Fibroblast of the conjunctiva (primary cell): ENCODE results near the gene PKP4.

ENCODE experiments used
- DNase-seq: peaks from one replicate; pipeline ENCODE4 v3.0.0-alpha.2; 2010; ENCODE audit warnings: low read depth

PKP4 gene

DNA sequence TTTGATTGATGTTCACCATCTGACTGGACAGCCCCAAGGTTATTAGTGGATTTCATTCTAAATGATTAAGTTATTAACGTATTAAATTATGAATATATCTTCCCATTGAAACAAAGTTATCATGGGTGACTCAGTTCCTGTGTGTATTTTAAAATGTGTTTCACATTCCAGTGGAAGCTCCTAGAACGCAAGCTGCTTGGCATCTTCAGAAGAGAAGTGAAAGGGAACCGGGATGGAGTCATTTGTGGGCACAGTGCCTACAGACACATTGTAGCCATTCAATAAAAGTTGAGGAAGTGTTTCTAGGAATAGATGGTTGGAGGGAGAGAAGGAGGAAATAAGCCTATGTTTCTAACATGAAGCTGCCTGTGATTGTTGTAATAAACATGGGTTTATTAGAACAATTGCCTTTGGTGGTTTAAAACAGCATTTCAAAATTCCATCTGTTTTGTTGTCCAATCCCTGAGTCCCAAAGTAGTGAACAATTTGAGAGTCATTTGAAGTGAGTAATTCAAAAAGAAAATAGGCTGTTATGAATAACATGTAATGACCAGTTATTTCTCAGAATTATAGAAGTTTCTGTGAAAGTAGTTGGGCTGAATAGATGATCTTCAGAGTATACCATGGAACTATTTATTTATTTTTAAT lies 143.5 kb downstream of the PKP4 start:
- peak; percentile 75 for DNase-seq

DNA sequence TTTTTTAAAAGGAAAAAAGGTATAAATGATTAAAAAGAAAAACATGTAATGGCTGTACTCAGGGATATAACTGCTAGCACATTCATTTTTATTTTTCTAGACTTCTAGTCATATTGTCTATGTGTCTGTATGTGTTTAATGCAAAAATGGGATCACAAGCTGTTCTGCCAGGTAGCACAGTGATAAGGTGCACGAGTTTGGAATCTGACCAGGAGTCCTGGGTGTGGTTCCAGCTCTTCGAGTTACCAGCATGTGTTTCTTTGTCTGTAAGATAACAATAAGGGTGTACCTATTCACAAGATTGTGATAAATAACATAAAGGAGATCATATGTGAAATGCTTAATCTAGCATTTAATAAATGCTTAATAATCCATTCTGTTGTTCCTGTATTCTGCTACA lies 145.3 kb downstream of the PKP4 start:
- DNase-seq: no peak

DNA sequence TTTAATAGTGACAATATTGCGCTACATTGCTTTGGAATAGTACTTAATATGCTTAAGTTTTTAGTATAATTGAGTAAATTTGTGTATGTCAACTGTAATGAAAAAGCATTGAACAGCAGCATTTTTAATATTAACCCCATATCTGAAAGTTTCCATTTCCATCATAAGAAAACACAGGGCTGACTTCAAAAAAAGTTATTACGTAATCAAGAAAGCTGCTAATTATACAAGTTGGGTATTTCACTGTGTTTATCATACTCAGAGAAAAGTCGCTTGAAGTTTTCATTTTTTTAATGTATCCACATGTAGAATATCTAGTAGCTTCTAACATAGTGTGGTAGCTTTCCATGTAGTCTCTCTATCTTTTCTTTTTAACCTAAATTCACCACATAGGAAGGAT lies 146.5 kb downstream of the PKP4 start:
- DNase-seq: no peak

DNA sequence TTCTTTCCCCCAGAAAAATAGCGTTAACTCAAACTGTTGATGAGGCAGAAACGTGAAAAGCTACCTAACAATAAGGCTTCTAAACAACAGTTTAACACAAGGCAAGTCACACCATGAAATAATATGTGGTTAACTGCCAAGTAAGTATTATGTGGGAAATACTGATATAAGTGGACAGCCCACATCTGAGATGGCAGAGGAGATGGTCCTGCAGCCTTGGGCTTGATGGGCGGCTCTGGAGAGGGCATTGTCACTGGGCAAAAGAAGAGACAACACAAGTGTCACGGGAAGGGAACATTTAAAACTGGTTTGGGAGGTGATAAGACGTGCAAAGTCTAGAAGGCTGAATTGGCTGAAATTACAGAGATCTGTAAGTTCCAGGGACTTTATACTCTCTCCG lies 147.2 kb downstream of the PKP4 start:
- no peak for DNase-seq

DNA sequence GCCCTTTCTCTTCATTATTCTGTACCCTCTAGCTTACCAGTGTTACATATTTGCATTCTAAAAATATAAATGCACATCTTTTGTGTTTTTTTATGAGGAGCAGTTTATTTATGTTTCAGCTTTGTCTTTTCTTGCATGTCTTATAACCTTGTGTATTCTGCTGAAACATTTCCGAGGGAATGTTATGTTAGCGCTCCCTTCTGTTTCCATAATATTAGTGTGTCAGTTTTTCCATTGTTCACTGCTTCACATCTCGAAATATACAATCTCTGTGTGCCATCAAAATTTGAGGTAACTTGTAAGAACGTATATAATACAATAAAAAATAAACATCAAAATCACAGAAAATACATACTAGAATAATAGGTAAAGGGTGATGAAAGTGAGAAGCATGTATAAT lies 153.3 kb downstream of the PKP4 start:
- no peak for DNase-seq

DNA sequence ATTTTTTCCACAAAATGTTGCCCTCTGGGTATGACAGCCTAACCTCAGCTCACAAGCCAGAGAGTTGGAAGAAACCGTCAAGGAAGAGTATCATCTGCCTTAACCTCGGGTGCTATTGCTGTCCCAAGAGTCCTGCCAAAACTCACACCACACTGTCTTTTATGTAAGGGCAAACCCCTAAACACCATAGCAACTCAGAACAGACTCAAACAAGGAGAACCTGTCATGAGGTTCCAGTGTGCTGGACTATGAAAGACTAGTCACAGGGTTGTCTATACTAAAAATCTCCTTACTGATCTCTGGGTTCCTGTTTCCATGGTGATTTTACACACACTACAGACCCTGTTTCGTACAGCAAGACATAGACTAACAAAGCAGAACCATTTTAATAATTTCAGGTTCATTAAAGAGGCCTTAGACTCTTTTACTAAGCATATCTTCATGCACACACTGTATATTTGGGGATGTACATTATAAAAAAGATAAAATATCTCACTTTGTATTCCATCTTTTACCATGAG lies 159.8 kb downstream of the PKP4 start:
- no peak for DNase-seq

DNA sequence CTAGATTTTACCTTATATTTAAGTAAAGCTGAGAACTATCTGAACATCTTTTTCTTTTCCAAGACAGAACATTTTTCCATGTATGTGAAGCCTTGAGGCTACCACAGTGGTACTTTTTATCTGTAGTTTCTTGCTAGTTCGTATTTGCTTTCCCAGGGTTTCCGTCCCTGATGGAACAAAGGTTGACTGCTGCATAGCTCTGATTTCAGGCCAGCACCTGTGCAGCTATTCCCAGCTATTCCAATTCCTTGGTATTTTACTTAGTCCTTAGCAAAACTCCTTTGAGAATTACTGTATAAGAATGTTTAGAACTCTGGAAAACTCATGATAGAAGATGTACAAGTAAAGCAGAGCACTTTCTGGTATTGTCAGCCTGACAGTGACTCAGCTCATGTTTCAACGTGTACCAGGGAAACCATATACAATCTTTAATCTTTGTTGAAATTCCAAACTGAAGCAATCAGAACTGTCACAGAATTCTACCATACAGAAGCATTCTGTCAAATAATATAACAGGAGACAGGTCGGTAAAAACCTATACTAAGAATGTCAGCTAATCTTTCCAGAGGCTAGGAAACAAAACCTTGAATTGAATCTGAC lies 162.2 kb downstream of the PKP4 start:
- DNase-seq: no peak

DNA sequence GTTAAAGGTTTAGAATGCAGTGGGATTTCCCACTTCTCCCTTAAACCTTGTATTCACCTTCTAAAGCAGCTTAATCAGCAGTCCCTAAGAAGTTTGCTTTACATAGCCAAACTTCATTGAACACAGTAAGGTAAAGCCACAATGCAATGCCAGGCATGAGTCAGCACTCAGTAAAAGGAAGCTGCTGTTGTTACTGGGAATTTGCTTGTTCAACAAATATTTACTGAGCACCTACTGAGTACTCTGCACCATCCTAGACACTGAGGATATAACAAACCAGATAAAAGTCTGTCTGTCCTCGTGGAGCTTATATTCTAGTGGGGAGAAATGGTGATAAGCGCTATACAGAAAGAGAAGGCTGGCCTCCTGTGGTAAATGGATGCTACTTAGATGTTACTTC lies 162.7 kb downstream of the PKP4 start:
- DNase-seq: no peak

DNA sequence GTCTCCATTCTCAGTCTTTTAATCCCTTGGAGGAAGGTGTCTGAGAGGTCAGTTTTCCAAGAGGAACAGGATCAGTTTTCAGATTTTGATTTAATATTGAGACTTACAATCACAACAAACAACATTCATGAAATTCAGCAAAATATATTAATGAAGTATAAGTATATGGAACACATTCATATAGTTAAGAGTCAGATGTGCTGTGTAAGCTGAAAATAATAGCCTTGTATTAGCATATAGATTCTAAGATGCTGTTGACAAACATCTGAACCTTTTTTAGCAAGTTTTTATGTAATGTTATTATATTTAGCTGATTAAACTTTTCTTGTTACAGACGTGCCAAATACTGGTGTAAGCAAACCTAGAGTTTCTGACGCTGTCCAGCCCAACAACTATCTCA lies 163.9 kb downstream of the PKP4 start:
- no peak for DNase-seq

DNA sequence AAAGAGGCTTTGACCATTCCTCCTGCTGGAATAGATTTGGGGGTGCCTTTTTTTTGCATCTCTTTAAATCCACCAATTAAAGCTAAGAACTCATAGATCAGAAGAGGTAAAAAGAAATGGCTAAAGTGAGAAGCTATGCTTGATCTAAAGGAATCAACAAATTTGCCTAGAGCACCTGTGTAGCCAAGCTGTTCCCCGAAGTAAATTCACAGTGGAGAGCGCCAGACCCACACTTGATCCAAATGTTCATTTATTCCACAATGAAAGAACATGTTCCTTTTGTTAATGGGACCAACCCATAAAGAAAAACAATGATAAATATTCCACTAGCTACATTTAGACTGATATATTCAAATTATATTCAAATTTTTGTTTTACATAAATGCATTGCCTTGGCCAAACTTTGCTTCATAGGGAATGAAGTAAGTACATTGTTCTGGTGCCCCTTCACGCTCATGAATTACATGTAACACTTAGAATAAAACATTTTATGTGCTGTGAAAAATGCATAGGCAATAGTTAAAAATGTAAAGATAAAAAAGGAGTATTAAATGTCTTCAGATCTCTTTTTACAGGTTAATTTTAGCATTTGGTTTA lies 167.4 kb downstream of the PKP4 start:
- no peak for DNase-seq

DNA sequence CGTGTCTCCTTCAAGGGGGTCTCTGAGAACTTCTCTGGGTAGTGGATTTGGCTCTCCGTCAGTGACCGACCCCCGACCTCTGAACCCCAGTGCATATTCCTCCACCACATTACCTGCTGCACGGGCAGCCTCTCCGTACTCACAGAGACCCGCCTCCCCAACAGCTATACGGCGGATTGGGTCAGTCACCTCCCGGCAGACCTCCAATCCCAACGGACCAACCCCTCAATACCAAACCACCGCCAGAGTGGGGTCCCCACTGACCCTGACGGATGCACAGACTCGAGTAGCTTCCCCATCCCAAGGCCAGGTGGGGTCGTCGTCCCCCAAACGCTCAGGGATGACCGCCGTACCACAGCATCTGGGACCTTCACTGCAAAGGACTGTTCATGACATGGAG lies 168.2 kb downstream of the PKP4 start:
- no peak for DNase-seq

DNA sequence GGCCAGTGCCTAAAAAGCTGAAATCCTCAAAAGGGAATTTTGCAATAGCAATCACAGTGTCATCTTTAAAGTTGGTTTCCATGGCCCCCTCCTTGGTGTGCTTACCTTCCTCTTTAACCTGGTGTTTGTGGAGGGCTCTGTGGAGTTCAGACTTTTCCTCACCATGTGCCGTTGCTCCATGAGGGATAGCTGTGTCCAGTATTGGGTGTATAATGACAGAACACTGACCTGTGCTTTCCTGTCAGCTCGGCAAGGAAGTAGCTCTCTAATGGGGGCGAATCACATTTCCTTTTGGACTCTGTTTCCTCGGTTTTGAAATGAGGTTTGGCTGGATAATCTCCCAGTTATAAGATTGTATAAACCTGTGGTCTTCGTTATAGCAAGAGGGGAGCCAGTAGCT lies 172.4 kb downstream of the PKP4 start:
- DNase-seq: no peak

DNA sequence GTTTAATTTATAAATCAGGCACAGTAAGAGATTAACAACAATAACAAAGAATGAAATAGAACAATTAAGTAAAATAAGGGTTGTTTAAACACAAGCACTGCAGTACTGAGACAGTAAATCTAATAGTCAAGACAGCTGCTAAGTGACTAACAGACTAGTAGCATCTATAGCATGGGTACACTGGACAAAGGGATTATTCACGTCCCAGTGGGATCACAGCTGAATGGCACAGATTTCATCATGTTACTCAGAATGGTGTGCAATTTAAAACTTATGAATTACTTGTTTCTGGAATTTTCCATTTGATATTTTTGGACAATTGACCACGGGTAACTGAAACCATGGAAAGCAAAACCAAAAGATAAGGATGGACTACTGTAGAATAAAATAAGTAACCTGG lies 176.5 kb downstream of the PKP4 start:
- DNase-seq: no peak

DNA sequence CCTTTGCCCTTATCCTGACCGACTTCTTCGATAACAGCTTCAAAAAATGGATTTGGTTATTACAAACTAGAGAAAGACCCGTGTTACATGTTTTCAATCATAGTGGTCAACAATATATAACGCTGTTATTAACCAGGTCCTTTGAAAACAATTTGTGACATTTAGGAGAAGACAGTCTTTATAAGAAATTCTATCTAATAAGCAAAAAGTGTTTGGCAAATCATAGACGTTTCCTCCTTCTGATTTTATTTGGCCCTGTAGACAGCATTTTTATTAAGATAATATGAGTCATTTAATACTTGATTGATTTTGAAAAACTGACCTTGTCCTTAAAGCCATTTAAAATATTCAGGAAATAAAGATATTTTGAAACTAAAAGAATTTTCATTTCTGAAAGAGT lies 177.9 kb downstream of the PKP4 start:
- no peak for DNase-seq

DNA sequence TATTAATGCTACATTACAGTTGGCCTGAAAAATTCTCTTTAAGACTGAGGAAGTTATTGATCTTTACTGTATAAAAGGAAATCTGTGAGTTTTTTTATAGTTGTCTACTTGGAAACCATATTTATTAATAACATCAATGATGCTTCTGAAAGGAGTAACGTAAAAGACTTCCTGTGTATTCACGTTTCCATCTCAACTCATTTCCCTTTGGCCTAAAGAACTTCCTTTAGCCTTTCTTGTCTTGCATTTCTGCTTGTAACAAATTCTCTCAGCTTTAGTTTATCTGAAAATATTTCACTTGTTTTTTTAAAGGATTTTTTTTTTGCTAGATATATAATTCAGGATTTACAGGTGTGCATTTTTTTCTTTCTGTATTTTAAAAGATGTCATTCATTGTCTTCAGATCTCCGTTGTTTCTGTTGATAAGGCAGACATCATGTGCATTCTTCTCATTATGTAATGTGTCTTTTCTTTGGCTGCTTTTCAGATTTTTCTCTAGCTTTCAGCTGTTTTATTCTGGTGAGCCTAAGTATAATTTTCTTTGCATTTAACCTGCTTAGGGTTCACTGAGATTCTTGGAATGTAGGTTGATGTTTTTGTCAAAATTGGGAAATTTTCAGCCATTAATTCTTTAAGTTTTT lies 179.3 kb downstream of the PKP4 start:
- no peak for DNase-seq

DNA sequence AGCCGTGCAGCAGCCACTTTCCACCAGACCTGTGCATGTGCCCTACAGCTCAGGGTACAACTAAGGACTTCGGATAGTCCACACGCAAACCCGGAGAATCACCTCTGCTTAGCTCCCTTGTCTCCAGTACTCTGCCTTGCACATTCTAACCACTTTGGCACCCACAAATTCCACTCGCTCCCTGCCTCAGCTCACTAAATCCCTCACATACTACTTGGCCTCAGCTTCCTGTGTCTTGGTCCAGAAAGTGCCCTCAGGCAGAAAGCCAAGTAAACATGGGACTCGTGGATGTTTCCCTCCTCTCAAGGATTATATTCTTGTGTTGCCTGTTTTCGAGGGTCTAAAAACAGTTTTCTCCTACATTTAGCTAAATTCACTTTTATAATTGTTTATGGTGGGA lies 180.6 kb downstream of the PKP4 start:
- no peak for DNase-seq

DNA sequence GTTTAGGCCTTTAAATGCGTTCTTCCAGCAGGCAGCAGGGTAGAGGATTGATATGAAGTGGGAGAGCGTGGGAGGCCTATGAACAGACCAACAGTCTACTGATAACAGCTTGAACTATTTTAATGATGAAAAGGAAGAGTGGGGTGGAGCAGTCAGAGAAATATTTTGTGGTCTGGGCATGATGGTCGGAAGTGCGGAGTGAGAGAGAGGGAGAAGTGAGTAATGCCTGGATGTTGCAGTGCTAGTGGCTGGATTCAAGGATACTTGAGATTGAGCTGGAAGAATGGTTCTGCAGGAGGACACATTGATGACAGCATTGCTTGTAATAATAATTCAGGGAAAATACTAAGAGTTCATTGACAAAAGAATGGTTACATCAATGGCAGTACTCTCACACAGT lies 187.4 kb downstream of the PKP4 start:
- DNase-seq: no peak

DNA sequence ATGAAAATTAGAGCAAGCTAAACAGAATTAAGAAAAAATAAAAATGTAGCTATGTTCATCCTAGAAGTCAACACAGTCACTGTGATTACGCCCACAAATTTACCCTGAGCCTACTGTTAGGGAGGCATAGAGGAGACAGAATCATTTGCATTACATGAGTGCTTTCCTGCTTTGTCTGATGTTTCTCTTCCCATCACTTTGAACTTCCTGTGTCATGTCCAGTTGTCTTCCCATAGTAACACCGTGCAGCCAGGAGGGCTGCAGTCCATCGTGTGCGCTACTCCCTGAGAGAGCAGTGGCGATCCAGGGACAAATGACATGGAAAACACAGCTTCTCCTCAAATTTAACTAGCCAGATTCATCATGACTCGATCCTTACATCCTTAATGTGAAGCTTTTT lies 188.5 kb downstream of the PKP4 start:
- no peak for DNase-seq

DNA sequence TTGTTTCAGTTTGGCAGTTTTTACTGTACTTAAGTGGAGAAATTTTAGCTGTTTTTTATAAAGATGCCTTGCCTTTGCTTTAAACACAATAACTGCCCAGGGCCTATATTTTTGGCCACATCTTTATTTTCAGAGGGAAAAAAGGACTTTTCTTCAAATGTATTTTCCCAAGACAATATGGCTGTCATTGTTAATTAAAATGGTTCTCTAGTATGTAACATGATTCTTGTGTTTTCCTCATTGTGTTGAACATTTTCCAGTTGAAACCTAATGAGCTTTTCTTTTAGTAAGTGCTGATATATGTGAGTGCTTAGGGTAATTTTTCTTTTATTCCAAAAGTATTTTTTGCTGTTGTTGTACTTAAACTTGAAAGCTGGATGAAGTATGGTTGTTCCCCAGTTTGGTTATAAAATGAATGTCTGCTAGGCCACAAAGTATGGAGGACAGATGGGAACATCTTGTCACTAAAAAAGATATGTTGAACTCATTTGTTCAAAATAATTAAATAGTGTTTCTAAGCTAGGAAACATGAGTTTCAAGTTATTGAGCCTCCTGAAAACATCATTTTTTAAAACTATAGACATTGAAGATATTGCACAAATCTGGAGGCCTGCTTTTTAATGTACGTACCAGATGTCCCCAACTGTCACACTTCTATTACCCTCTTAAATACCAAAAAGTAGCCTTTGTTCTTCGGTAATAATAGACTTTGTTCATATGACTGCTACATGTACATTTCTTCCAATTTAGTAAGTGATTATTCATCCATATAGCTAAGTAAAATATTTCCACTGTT lies 190.9 kb downstream of the PKP4 start:
- no peak for DNase-seq

DNA sequence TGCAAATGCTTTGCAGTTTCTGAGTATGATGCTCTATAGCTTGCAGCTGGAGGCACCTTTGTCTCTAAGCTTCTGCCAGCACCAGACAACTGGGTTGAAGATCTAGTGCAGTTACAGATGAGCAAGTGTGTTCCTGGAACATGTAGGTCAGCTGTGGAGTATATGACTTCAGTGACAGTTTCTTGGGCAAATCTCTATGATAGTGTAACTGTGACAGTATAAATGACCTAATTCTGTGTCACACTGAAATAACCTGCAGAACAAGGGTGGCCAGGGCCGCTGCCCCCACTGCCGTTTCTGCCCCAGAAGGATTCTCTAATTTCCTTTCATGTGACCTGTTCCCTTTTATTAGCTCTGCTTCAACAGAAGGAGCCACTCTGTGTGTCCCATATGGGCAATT lies 193.1 kb downstream of the PKP4 start:
- no peak for DNase-seq

DNA sequence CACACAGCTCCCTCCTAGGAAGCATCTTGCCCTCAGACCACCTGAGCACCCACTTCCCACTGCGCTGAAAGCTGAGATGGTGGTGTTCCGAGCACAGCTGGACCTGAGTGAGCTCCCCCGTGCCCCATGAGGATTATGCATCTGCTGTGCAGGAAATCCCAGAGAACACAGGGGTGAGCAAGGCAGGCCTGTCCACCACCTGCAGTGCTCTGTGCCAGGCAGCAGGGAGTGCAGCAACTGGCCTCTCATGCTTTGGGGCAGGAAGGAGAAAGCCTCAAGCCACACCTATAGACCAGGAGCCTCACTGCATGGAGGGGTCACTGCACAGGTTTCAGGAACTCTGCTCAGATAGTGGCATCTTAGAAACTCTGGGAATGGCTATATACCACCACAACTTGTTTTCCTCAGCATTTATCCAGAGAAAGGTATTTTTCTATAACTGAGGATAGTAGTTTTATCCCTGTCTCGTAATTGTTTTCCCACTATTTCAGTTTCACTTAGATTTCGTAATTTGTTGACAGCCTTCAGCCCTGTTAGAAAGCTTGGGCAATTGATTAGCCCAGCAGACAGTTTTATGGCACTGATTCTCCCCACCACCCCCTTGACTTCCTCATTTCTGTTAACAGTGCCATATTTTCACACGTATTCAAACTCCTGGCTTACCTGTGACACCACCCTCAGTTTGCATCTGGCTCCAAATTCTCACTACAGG lies 194.1 kb downstream of the PKP4 start:
- no peak for DNase-seq
